HUES64 (cell line): ENCODE data around the gene ZNF805.
"Not testable (repeated sequence)": the region's sequence is repeated elsewhere in the genome, so short reads cannot be mapped to it uniquely, and the experiment has no call there.

ENCODE experiments used
- H3K27ac ChIP-seq: 2 replicates; pipeline ENCODE4 v1.7.0; 2013; ENCODE audit warnings: low read depth, low read length, inconsistent platforms
- H3K27me3 ChIP-seq: 2 replicates; pipeline ENCODE4 v1.6.1; 2013; ENCODE audit warnings: mild to moderate bottlenecking, low read length; ENCODE audit not compliant: insufficient read depth
- H3K36me3 ChIP-seq: 2 replicates; pipeline ENCODE4 v1.6.1; 2013; ENCODE audit warnings: mild to moderate bottlenecking, low read length; ENCODE audit not compliant: insufficient read depth
- H3K4me1 ChIP-seq: 2 replicates; pipeline ENCODE4 v1.6.1; 2013; ENCODE audit warnings: mild to moderate bottlenecking, low read length, moderate library complexity; ENCODE audit not compliant: insufficient read depth
- H3K4me3 ChIP-seq: 2 replicates; pipeline ENCODE4 v1.5.1; 2013; ENCODE audit warnings: mild to moderate bottlenecking, low read length, moderate library complexity
- H3K9ac ChIP-seq: 2 replicates; pipeline ENCODE4 v1.6.1; 2013; ENCODE audit warnings: mild to moderate bottlenecking, low read depth, low read length
- H3K9me3 ChIP-seq: 2 replicates; pipeline ENCODE4 v1.6.1; 2013; ENCODE audit warnings: low read depth, low read length; ENCODE audit not compliant: insufficient read depth
- WGBS: fragments of 150-250, 120-280 bp; methylation state at CpG from one replicate; pipeline ENCODE4 v1.1.7; 2013; ENCODE audit warnings: missing lambda C conversion rate; 5-methylcytosine and 5-hydroxymethylcytosine counted together

ZNF805 gene

GRCh38 chr19:57239982-57240310, 486 bp upstream of the ZNF805 start:
- Histone ChIP-seq H3K27ac (peak overlapping the region; percentile 94), H3K4me3 (peak overlapping the region; percentile 95), H3K27me3 (no peaks in the 10 kb centered on the region), H3K36me3 (peaks cover 6% of the 10 kb centered on the region), H3K9ac (peak overlapping the region; percentile 80), H3K9me3 (no peaks in the 10 kb centered on the region), H3K4me1 (no peaks in the 10 kb centered on the region)
- 26% methylated on average over 12 of the region's 12 CpGs for WGBS

- no peaks in the 10 kb centered on the region for H3K27me3 ChIP-seq
- H3K9ac ChIP-seq: peak overlapping the region; percentile 80
- peak overlapping the region; percentile 95 for H3K4me3 ChIP-seq
- 42% methylated on average over 7 of the region's 7 CpGs for WGBS
- H3K27ac ChIP-seq: peak overlapping the region; percentile 94
- H3K36me3 ChIP-seq: peaks cover 16% of the 10 kb centered on the region
- H3K9me3 ChIP-seq: no peaks in the 10 kb centered on the region
- no peaks in the 10 kb centered on the region for H3K4me1 ChIP-seq
These were observed 744 bp downstream of the ZNF805 start for GRCh38 chr19:57241176-57241575.

- no peak overlapping the region for H3K4me3 ChIP-seq
- no peak overlapping the region for H3K27ac ChIP-seq
- H3K36me3 ChIP-seq: peaks cover 28% of the 10 kb centered on the region
- no peaks in the 10 kb centered on the region for H3K9me3 ChIP-seq
- no peaks in the 10 kb centered on the region for H3K4me1 ChIP-seq
- 98% methylated on average over 5 of the region's 5 CpGs for WGBS
- H3K27me3 ChIP-seq: no peaks in the 10 kb centered on the region
- no peak overlapping the region for H3K9ac ChIP-seq
These were observed 2.4 kb downstream of the ZNF805 start for GRCh38 chr19:57242821-57243220.

GRCh38 chr19:57244513-57244912, 4.1 kb downstream of the ZNF805 start:
- Histone ChIP-seq H3K4me1 (no peaks in the 10 kb centered on the region), H3K36me3 (peaks cover 44% of the 10 kb centered on the region), H3K27me3 (no peaks in the 10 kb centered on the region), H3K9me3 (no peaks in the 10 kb centered on the region), H3K27ac (no peak overlapping the region), H3K4me3 (no peak overlapping the region), H3K9ac (no peak overlapping the region)
- WGBS: 86% methylated on average over 5 of the region's 5 CpGs

GRCh38 chr19:57245066-57245465, 4.6 kb downstream of the ZNF805 start:
- no peaks in the 10 kb centered on the region for H3K27me3 ChIP-seq
- H3K36me3 ChIP-seq: peaks cover 44% of the 10 kb centered on the region
- no peak overlapping the region for H3K9ac ChIP-seq
- H3K9me3 ChIP-seq: no peaks in the 10 kb centered on the region
- H3K27ac ChIP-seq: no peak overlapping the region
- 92% methylated on average over 5 of the region's 5 CpGs for WGBS
- no peak overlapping the region for H3K4me3 ChIP-seq
- no peaks in the 10 kb centered on the region for H3K4me1 ChIP-seq

GRCh38 chr19:57245959-57246358, 5.5 kb downstream of the ZNF805 start:
- H3K9ac ChIP-seq: no peak overlapping the region
- WGBS: 92% methylated on average over 6 of the region's 6 CpGs
- H3K27ac ChIP-seq: no peak overlapping the region
- H3K4me1 ChIP-seq: no peaks in the 10 kb centered on the region
- no peak overlapping the region for H3K4me3 ChIP-seq
- H3K27me3 ChIP-seq: no peaks in the 10 kb centered on the region
- H3K9me3 ChIP-seq: no peaks in the 10 kb centered on the region
- peaks cover 50% of the 10 kb centered on the region for H3K36me3 ChIP-seq

GRCh38 chr19:57248646-57249045, 8.2 kb downstream of the ZNF805 start:
- H3K9me3 ChIP-seq: no peaks in the 10 kb centered on the region
- H3K36me3 ChIP-seq: peaks cover 72% of the 10 kb centered on the region
- no peak overlapping the region for H3K9ac ChIP-seq
- H3K4me3 ChIP-seq: no peak overlapping the region
- no peaks in the 10 kb centered on the region for H3K4me1 ChIP-seq
- 93% methylated on average over 6 of the region's 6 CpGs for WGBS
- no peak overlapping the region for H3K27ac ChIP-seq
- H3K27me3 ChIP-seq: no peaks in the 10 kb centered on the region

- no peak overlapping the region for H3K9ac ChIP-seq
- no peaks in the 10 kb centered on the region for H3K4me1 ChIP-seq
- no peaks in the 10 kb centered on the region for H3K27me3 ChIP-seq
- H3K27ac ChIP-seq: no peak overlapping the region
- H3K36me3 ChIP-seq: peaks cover 78% of the 10 kb centered on the region
- H3K9me3 ChIP-seq: no peaks in the 10 kb centered on the region
- WGBS: no CpG with 5 or more reads among the region's 1 CpG
- H3K4me3 ChIP-seq: no peak overlapping the region
These were observed 8.9 kb downstream of the ZNF805 start for GRCh38 chr19:57249329-57249728.

- H3K4me1 ChIP-seq, H3K4me3 ChIP-seq, H3K27ac ChIP-seq, H3K27me3 ChIP-seq, H3K9me3 ChIP-seq, H3K9ac ChIP-seq: not testable (repeated sequence)
- peaks cover 54% of the 10 kb centered on the region for H3K36me3 ChIP-seq
- 94% methylated on average over 11 of the region's 11 CpGs for WGBS
These were observed 13.3 kb downstream of the ZNF805 start for GRCh38 chr19:57253767-57254166.

- H3K27me3 ChIP-seq: no peaks in the 10 kb centered on the region
- H3K9me3 ChIP-seq: no peaks in the 10 kb centered on the region
- H3K9ac ChIP-seq: no peak overlapping the region
- no peak overlapping the region for H3K27ac ChIP-seq
- H3K4me3 ChIP-seq: no peak overlapping the region
- WGBS: 95% methylated on average over 2 of the region's 3 CpGs
- peaks cover under 1% of the 10 kb centered on the region; the same call in 1 of the 2 replicates for H3K36me3 ChIP-seq
- peaks cover 6% of the 10 kb centered on the region for H3K4me1 ChIP-seq
These were observed 21.6 kb downstream of the ZNF805 start for GRCh38 chr19:57262044-57262443.

GRCh38 chr19:57263244-57263741, 22.9 kb downstream of the ZNF805 start:
- Histone ChIP-seq H3K9ac (no peak overlapping the region), H3K27ac (no peak overlapping the region), H3K4me1 (peaks cover 6% of the 10 kb centered on the region), H3K4me3 (no peak overlapping the region), H3K36me3 (no peaks in the 10 kb centered on the region), H3K27me3 (no peaks in the 10 kb centered on the region), H3K9me3 (no peaks in the 10 kb centered on the region)
- 95% methylated on average over 1 of the region's 1 CpG for WGBS

GRCh38 chr19:57267291-57267690, 26.9 kb downstream of the ZNF805 start:
- H3K9me3 ChIP-seq: no peaks in the 10 kb centered on the region
- no peak overlapping the region for H3K27ac ChIP-seq
- WGBS: 73% methylated on average over 3 of the region's 3 CpGs
- peaks cover 6% of the 10 kb centered on the region for H3K4me1 ChIP-seq
- no peak overlapping the region for H3K4me3 ChIP-seq
- H3K36me3 ChIP-seq: no peaks in the 10 kb centered on the region
- H3K27me3 ChIP-seq: peaks cover 4% of the 10 kb centered on the region; the same call in 1 of the 2 replicates
- no peak overlapping the region for H3K9ac ChIP-seq
